Measurements from ENCODE around the gene KCNK3. TPM values are rescaled to one million over a fixed set of nuclear protein-coding genes. Genes with fewer than 3 reads are reported as not detected.

The KCNK3 gene
- total and polyA plus RNA-seq, 2 of the 13 experiments (the other 11 are each of a cell fraction or from before 2014, with no cell fraction given), result not detected

DNA sequence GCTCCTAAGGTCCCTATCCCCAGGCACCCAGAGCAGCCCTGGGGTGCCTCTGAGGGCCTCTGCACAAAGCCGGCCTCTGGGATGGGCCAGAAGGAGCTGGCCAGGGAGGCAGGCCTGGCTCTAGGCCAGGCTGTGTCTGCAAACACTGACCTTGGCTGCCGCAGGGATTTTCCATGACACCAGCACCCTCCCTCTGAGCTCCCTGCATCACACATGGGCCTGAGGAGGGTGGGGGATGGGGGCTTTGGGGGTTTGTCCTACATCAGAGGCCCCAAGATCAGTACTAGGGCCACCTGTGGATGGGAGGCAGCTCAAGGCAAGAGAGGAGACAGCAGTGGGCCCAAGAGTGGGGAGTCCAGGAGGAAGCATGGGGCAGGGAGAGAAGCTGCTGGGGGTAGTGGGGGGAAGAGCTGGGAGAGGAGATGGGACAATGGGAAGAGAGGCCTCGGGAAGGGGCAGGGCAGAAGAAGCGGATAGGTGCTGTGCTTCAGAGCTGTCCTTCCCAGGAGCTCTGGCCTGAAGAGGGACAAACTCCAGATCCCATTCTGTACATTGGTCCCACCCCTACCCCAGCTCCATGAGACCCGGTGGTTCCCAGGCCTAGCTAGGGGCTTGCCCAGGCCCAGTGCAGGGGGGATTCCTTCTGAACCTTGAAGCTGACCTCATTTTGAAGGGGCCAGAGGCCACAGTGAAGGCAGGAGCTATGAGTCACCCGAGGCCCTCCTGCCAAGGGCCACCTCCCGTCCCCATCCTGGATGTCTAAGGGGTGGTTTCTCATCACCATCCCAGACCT, 28.0 kb downstream of the KCNK3 start (continued):
- TF ChIP-seq, protein P1, sequence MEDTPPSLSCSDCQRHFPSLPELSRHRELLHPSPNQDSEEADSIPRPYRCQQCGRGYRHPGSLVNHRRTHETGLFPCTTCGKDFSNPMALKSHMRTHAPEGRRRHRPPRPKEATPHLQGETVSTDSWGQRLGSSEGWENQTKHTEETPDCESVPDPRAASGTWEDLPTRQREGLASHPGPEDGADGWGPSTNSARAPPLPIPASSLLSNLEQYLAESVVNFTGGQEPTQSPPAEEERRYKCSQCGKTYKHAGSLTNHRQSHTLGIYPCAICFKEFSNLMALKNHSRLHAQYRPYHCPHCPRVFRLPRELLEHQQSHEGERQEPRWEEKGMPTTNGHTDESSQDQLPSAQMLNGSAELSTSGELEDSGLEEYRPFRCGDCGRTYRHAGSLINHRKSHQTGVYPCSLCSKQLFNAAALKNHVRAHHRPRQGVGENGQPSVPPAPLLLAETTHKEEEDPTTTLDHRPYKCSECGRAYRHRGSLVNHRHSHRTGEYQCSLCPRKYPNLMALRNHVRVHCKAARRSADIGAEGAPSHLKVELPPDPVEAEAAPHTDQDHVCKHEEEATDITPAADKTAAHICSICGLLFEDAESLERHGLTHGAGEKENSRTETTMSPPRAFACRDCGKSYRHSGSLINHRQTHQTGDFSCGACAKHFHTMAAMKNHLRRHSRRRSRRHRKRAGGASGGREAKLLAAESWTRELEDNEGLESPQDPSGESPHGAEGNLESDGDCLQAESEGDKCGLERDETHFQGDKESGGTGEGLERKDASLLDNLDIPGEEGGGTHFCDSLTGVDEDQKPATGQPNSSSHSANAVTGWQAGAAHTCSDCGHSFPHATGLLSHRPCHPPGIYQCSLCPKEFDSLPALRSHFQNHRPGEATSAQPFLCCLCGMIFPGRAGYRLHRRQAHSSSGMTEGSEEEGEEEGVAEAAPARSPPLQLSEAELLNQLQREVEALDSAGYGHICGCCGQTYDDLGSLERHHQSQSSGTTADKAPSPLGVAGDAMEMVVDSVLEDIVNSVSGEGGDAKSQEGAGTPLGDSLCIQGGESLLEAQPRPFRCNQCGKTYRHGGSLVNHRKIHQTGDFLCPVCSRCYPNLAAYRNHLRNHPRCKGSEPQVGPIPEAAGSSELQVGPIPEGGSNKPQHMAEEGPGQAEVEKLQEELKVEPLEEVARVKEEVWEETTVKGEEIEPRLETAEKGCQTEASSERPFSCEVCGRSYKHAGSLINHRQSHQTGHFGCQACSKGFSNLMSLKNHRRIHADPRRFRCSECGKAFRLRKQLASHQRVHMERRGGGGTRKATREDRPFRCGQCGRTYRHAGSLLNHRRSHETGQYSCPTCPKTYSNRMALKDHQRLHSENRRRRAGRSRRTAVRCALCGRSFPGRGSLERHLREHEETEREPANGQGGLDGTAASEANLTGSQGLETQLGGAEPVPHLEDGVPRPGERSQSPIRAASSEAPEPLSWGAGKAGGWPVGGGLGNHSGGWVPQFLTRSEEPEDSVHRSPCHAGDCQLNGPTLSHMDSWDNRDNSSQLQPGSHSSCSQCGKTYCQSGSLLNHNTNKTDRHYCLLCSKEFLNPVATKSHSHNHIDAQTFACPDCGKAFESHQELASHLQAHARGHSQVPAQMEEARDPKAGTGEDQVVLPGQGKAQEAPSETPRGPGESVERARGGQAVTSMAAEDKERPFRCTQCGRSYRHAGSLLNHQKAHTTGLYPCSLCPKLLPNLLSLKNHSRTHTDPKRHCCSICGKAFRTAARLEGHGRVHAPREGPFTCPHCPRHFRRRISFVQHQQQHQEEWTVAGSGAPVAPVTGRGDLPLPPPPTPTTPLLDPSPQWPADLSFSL (CRISPR knock-in tag; IDR thresholded peaks at IDR 0.05), result no peak
- TF ChIP-seq, protein P2, sequence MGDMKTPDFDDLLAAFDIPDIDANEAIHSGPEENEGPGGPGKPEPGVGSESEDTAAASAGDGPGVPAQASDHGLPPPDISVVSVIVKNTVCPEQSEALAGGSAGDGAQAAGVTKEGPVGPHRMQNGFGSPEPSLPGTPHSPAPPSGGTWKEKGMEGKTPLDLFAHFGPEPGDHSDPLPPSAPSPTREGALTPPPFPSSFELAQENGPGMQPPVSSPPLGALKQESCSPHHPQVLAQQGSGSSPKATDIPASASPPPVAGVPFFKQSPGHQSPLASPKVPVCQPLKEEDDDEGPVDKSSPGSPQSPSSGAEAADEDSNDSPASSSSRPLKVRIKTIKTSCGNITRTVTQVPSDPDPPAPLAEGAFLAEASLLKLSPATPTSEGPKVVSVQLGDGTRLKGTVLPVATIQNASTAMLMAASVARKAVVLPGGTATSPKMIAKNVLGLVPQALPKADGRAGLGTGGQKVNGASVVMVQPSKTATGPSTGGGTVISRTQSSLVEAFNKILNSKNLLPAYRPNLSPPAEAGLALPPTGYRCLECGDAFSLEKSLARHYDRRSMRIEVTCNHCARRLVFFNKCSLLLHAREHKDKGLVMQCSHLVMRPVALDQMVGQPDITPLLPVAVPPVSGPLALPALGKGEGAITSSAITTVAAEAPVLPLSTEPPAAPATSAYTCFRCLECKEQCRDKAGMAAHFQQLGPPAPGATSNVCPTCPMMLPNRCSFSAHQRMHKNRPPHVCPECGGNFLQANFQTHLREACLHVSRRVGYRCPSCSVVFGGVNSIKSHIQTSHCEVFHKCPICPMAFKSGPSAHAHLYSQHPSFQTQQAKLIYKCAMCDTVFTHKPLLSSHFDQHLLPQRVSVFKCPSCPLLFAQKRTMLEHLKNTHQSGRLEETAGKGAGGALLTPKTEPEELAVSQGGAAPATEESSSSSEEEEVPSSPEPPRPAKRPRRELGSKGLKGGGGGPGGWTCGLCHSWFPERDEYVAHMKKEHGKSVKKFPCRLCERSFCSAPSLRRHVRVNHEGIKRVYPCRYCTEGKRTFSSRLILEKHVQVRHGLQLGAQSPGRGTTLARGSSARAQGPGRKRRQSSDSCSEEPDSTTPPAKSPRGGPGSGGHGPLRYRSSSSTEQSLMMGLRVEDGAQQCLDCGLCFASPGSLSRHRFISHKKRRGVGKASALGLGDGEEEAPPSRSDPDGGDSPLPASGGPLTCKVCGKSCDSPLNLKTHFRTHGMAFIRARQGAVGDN (CRISPR knock-in tag; IDR thresholded peaks at IDR 0.05), result peak; percentile 25; the same call in 1 of the 2 replicates
- TF ChIP-seq, protein P3, sequence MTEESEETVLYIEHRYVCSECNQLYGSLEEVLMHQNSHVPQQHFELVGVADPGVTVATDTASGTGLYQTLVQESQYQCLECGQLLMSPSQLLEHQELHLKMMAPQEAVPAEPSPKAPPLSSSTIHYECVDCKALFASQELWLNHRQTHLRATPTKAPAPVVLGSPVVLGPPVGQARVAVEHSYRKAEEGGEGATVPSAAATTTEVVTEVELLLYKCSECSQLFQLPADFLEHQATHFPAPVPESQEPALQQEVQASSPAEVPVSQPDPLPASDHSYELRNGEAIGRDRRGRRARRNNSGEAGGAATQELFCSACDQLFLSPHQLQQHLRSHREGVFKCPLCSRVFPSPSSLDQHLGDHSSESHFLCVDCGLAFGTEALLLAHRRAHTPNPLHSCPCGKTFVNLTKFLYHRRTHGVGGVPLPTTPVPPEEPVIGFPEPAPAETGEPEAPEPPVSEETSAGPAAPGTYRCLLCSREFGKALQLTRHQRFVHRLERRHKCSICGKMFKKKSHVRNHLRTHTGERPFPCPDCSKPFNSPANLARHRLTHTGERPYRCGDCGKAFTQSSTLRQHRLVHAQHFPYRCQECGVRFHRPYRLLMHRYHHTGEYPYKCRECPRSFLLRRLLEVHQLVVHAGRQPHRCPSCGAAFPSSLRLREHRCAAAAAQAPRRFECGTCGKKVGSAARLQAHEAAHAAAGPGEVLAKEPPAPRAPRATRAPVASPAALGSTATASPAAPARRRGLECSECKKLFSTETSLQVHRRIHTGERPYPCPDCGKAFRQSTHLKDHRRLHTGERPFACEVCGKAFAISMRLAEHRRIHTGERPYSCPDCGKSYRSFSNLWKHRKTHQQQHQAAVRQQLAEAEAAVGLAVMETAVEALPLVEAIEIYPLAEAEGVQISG (CRISPR knock-in tag; IDR thresholded peaks at IDR 0.05), result no peak
- no peak for TF ChIP-seq SNAPC2 (CRISPR knock-in tag; IDR thresholded peaks at IDR 0.05)
- 0 out of 2 replicates have a peak, but pooled peaks have one; percentile 19 for TF ChIP-seq HDAC1 (CRISPR knock-in tag; IDR thresholded peaks at IDR 0.05)
- TF ChIP-seq, protein P4, sequence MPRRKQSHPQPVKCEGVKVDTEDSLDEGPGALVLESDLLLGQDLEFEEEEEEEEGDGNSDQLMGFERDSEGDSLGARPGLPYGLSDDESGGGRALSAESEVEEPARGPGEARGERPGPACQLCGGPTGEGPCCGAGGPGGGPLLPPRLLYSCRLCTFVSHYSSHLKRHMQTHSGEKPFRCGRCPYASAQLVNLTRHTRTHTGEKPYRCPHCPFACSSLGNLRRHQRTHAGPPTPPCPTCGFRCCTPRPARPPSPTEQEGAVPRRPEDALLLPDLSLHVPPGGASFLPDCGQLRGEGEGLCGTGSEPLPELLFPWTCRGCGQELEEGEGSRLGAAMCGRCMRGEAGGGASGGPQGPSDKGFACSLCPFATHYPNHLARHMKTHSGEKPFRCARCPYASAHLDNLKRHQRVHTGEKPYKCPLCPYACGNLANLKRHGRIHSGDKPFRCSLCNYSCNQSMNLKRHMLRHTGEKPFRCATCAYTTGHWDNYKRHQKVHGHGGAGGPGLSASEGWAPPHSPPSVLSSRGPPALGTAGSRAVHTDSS (CRISPR knock-in tag; conservative IDR thresholded peaks at IDR 0.05), result no peak
- 0 out of 2 replicates have a peak, but pooled peaks have one; percentile 17 for TF ChIP-seq SALL1 (CRISPR knock-in tag; IDR thresholded peaks at IDR 0.05)
- no peak for TF ChIP-seq FOXK2 (IDR thresholded peaks at IDR 0.05)
- TF ChIP-seq ZNF562 (CRISPR knock-in tag; IDR thresholded peaks at IDR 0.05; ENCODE audit: borderline replicate concordance), result no peak
- TF ChIP-seq ZNF224 (CRISPR knock-in tag; IDR thresholded peaks at IDR 0.05), result no peak
- TF ChIP-seq ZNF3 (CRISPR knock-in tag; IDR thresholded peaks at IDR 0.05), result no peak

Measured in HepG2 (cell line).